GM12878 (cell line): ENCODE results near the gene SAMD9L. TPM values are rescaled to one million over a fixed set of nuclear protein-coding genes. Genes with fewer than 3 reads are reported as not detected.

Source experiments
- ATAC-seq: fragments of 200-7000 bp; cut with Tn5 transposase; 3 replicates; pipeline ENCODE4 v1.9.1; 2020; ENCODE audit warnings: mild to moderate bottlenecking, moderate library complexity
- BruUV-seq: library from RNA; stranded (reverse); fragments of 400-500 nt; replicated peaks from 2 replicates; lab custom pipeline; 2021; lab: Mats Ljungman, UMichigan
- CTCF ChIA-PET: fragments of 300-600 bp; sonication (Branson Sonifier 250); formaldehyde crosslinking; extraction: SDS; loops from one replicate; lab custom pipeline; 2021; ENCODE audit warnings: inconsistent platforms; lab: Yijun Ruan, JAX
- POLR2A ChIA-PET: fragments of 350-600 bp; formaldehyde crosslinking; extraction: SDS; loops from one replicate; lab custom pipeline; 2021; ENCODE audit warnings: inconsistent platforms; lab: Charles Lee
- RAD21 ChIA-PET: fragments of 300-600 bp; sonication (Branson Sonifier 250); formaldehyde crosslinking; loops from one replicate; lab custom pipeline; 2023; ENCODE audit warnings: antibody characterized with exemption; ENCODE audit not compliant: unreplicated experiment; lab: Charles Lee
- SMC1A ChIA-PET: fragments of 300-600 bp; sonication (Branson Sonifier 250); formaldehyde crosslinking; loops from one replicate; lab custom pipeline; 2023; ENCODE audit not compliant: unreplicated experiment, uncharacterized antibody; lab: Charles Lee
- DNase-seq: peaks from one replicate; pipeline ENCODE4 v3.0.0-alpha.2; 2011; ENCODE audit warnings: low read depth, low spot score
- FAIRE-seq: peaks from 3 replicates; lab custom pipeline; 2011; peaks lifted over from hg19 to GRCh38; lab: Jason Lieb, UNC
- H2AFZ ChIP-seq: 2 replicates; pipeline ENCODE4 v1.6.0; 2011; ENCODE audit warnings: low read depth, low read length, control low read depth; ENCODE audit not compliant: control insufficient read depth
- H3K27ac ChIP-seq: 2 replicates; pipeline ENCODE4 v1.5.1; 2011; ENCODE audit warnings: control low read depth; ENCODE audit not compliant: control insufficient read depth, insufficient read depth
- H3K27me3 ChIP-seq, 2 experiments: replicated peaks in 1 of 2; 2 replicates each; pipeline versions ENCODE4 v1.6.0 to v1.6.1; 2011; ENCODE audit warnings: low read length in 1 of 2; ENCODE audit not compliant: control insufficient read depth in 2 of 2, insufficient read depth in 2 of 2
- H3K36me3 ChIP-seq, 2 experiments: 2 replicates each; pipeline ENCODE4 v1.5.1; 2011; ENCODE audit warnings: low read length in 1 of 2; ENCODE audit not compliant: control insufficient read depth in 2 of 2, insufficient read depth in 2 of 2
- H3K4me1 ChIP-seq: 2 replicates; pipeline ENCODE4 v1.6.1; 2011; ENCODE audit warnings: mild to moderate bottlenecking, low read length, moderate library complexity, mixed read lengths; ENCODE audit not compliant: control insufficient read depth, insufficient read depth
- H3K4me2 ChIP-seq: 2 replicates; pipeline ENCODE4 v1.6.0; 2011; ENCODE audit warnings: control low read depth; ENCODE audit not compliant: control insufficient read depth, insufficient read depth
- H3K4me3 ChIP-seq: fragments of 200-600 bp; sonication (generic); 2 replicates; pipeline ENCODE4 v1.5.1; 2016
- H3K79me2 ChIP-seq: 2 replicates; pipeline ENCODE4 v1.6.0; 2011; ENCODE audit warnings: low read length; ENCODE audit not compliant: control insufficient read depth, insufficient read depth
- H3K9ac ChIP-seq: 2 replicates; pipeline ENCODE4 v1.8.0; 2011; ENCODE audit warnings: low read length, control low read depth, mixed read lengths; ENCODE audit not compliant: control insufficient read depth, insufficient read depth
- H3K9me3 ChIP-seq: replicated peaks from 3 replicates; pipeline ENCODE4 v1.5.1; 2011; ENCODE audit warnings: mild to moderate bottlenecking, low read length; ENCODE audit not compliant: control insufficient read depth, insufficient read depth
- H4K20me1 ChIP-seq: 2 replicates; pipeline ENCODE4 v1.6.0; 2011; ENCODE audit not compliant: control insufficient read depth, insufficient read depth
- MTA3 ChIP-seq: IDR thresholded peaks from 2 replicates; pipeline ENCODE4 v1.6.1; 2012; ENCODE audit warnings: low read length, inconsistent platforms, borderline replicate concordance
- MXI1 ChIP-seq: fragments of 150-350 bp; IDR thresholded peaks from 2 replicates; pipeline ENCODE4 v1.6.1; 2011; ENCODE audit warnings: low read depth, mild to moderate bottlenecking, inconsistent platforms, low read length, improper control_type of control experiment
- POLR2AphosphoS5 ChIP-seq: IDR thresholded peaks from 2 replicates; pipeline ENCODE4 v1.6.1; 2011; ENCODE audit warnings: mild to moderate bottlenecking, low read length, inconsistent platforms
- SMC3 ChIP-seq: IDR thresholded peaks from 2 replicates; pipeline ENCODE4 v1.6.1; 2011; ENCODE audit warnings: low read length, improper control_type of control experiment, borderline replicate concordance
- ZBTB4 ChIP-seq: fragments of 450-650 bp; formaldehyde crosslinking; IDR thresholded peaks from 2 replicates; pipeline ENCODE4 v1.4.0; 2022; ENCODE audit warnings: mild to moderate bottlenecking, moderate library complexity
- ZNF592 ChIP-seq: fragments of 450-650 bp; IDR thresholded peaks from 2 replicates; pipeline ENCODE4 v1.6.1; 2017; ENCODE audit warnings: mild to moderate bottlenecking, moderate library complexity
- WGBS: methylation state at CpG from one replicate; pipeline ENCODE4 v1.1.6; 2016; ENCODE audit warnings: low lambda C conversion rate; ENCODE audit not compliant: insufficient replicate concordance, insufficient coverage; ENCODE audit errors: missing lambda C conversion rate; 5-methylcytosine and 5-hydroxymethylcytosine counted together
- in situ Hi-C: fragments of 300-500 bp; cut with MboI; formaldehyde crosslinking; loops from 9 replicates; pipeline ENCODE4 v1.14.3; 2018; ENCODE audit warnings: mixed read lengths
- intact Hi-C: fragments of 100-400 bp; cut with micrococcal nuclease; formaldehyde crosslinking; loops from one replicate; pipeline ENCODE4 v1.14.2; 2022; ENCODE audit not compliant: unreplicated experiment
- polyA plus RNA-seq, 11 experiments: library from polyadenylated mRNA; depleted of rRNA in 4 of 11; unstranded in 6 of 11; stranded (reverse) in 5 of 11; fragments of >200 nt; fragmentation: Nextera tagmentation in 4 of 11; fragmentation: Illumina TruSeq in 1 of 11; extraction: Ambion mirVana in 4 of 11; extraction: Trizol in 1 of 11; gene quantifications; 1 replicate in 1 of 11; 2 replicates in 10 of 11; pipeline versions ENCODE4 v1.2.1 to v1.2.3, GENCODE V29; 2011 to 2016; ENCODE audit warnings: inconsistent platforms in 2 of 11, missing spikeins in 2 of 11, low read depth in 1 of 11
- total RNA-seq, 4 experiments: library from RNA; depleted of rRNA in 3 of 4; stranded (reverse); fragments of >200 nt in 3 of 4; fragmentation: Illumina TruSeq in 1 of 4; extraction: Trizol in 1 of 4; gene quantifications; 2 replicates each; pipeline versions ENCODE4 v1.2.1 to v1.2.3, GENCODE V29; 2013 to 2021

Gene SAMD9L
- total and polyA plus RNA-seq, 10 of the 15 experiments (the other 5 are each of a cell fraction or from before 2014, with no cell fraction given) = 22.3 to 51.3 (median 29.6) TPM

- no peaks in the 10 kb centered on the region for H3K79me2 ChIP-seq
- TF ChIP-seq ZNF592 (no peak), POLR2AphosphoS5 (no peak), SMC3 (no peak), MTA3 (no peak), ZBTB4 (CRISPR knock-in tag) (no peak), MXI1 (no peak)
- H3K27ac ChIP-seq = no peak overlapping the region
- CTCF ChIA-PET = no interaction called here
- intact Hi-C loops = no loop called here
- H3K36me3 ChIP-seq = peaks cover 4 to 44% of the 10 kb centered on the region in 2 experiments
- no peak overlapping the region for H3K4me2 ChIP-seq
- in situ Hi-C loops = no loop called here
- no peak overlapping the region for H3K9ac ChIP-seq
- RAD21 ChIA-PET = no interaction called here
- BruUV-seq = no TSS peak
- no peaks in the 10 kb centered on the region for H4K20me1 ChIP-seq
- DNase-seq (no peak), ATAC-seq (no peak), FAIRE-seq (no peak)
- H3K27me3 ChIP-seq = no peaks in the 10 kb centered on the region
- POLR2A ChIA-PET = no interaction called here
- SMC1A ChIA-PET = interaction anchor here (2.8 kb wide), 1 partner anchor 20 kb away, joined by 12 read pairs; the partner anchor contains the start of gene SAMD9
- 96% methylated on average over 4 of the region's 4 CpGs for WGBS
- no peak overlapping the region for H3K4me3 ChIP-seq
- H3K9me3 ChIP-seq = peaks cover 8% of the 10 kb centered on the region
- no peaks in the 10 kb centered on the region for H3K4me1 ChIP-seq
- H2AFZ ChIP-seq = no peak overlapping the region
Observed at GRCh38 chr7:93138576-93138975, 9.6 kb downstream of the SAMD9L start.
